ENCODE results near the gene SHH. TPM values are rescaled to one million over a fixed set of nuclear protein-coding genes. Genes with fewer than 3 reads are reported as not detected.

The SHH gene
- total RNA-seq, 1 donor: under 0.01 TPM

DNA sequence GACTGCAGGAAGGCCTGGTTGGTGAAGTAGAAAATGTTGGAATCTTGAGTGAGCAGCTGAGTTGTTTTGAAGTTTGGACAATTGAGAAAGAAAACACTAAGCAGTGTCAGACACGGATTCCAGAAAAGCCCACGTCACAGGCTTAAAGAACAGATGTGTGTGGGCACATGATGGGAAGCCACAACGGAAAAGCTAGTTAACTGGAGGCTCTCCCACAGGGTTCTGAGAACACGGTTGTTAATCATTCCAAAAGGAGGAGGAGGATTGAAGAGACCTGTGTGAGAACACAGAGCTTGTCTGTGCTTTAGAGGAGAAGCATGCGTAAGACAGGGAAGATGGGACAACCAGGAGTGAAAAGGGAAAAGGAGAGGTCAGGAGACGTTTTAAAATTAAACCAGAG, 42.6 kb downstream of the SHH start:
- no peak for DNase-seq (ENCODE audit: low read depth in 2 of 3, low spot score in 2 of 3)

DNA sequence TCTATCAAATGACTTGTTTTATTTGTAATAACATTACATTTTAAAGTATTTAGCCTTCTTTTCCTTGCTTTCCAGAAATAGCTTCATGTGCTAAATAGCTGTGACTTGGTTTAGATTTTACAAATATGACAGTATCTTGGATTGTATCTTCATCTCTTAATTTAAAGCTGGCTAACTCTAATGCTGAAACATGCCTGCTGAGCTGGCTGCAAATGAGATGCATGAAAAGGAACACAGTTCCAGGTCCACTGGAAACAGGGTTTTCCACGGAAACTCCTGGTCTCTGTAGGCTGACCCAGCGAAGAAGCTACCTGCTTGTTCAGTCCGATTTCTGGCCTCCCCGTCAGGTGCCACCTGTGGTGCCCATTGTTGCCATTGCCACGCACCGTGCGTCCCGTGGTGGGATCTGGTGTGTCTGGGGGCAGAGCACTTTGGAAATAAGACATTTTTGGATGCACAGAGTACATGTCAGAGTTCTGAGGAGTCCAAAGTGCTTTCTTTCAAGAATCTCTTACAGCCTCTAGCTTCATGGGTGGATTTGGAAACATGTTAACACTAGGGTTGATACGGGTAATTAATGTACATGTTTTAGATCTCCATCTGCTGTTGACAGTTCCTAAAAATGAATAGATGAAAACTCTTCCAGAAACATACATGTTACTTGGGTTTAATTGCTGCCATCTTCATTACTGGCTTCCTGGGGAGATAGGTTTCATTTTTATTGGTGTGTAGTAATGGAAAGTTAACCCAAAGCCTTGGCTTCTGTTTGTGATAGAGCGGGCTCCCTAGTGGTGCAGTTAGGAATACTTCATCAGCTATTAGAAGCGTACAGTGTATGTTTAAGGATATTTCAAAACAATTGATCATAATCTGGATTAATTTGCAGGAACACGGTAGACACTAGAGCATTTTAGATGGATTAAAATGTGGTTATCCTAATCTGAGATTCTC, 45.0 kb downstream of the SHH start:
- DNase-seq (ENCODE audit: low read depth in 2 of 3, low spot score in 2 of 3): no peak

DNA sequence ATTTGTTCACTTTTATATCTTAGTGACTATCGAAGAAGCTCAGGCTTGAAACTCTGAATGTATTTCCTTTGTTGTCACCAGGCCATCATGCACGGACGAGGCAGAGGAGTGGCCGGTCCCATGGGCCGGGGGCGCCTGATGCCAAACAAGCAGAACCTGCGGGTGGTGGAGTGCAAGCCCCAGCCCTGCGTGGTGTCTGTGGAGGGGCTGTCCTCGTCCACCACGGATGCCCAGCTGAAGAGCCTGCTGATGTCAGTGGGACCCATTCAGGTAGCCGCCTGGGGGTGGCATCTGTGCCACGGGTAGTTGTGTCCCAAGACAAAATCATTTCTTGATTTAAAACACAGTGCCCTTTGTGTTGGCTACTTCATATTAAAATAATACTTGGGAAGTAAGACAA, 45.9 kb downstream of the SHH start:
- DNase-seq (ENCODE audit: low read depth in 2 of 3, low spot score in 2 of 3): no peak

- no peak for DNase-seq (ENCODE audit: low read depth in 2 of 3, low spot score in 2 of 3)
Observed at GRCh38 chr7:155765458-155765857, 46.8 kb downstream of the SHH start.

DNA sequence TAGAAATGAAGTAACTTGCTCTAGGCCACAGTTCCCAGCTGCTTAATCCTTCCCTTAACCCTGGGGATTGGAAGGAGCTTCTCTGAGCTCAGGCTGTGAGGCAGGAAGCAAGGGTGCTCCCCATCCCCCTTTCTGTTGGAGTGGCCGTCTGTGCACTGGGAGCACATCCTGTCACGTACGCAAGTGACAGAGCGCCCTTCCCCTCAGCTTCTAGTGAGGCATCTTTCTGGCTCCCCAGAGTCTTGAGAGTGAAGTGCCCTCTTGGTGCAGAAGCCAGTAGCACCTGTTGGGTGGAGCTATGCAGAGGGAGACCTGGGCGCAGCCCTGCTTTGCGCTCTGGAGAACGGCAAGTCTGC, 47.8 kb downstream of the SHH start:
- DNase-seq (ENCODE audit: low read depth in 2 of 3, low spot score in 2 of 3): no peak

DNA sequence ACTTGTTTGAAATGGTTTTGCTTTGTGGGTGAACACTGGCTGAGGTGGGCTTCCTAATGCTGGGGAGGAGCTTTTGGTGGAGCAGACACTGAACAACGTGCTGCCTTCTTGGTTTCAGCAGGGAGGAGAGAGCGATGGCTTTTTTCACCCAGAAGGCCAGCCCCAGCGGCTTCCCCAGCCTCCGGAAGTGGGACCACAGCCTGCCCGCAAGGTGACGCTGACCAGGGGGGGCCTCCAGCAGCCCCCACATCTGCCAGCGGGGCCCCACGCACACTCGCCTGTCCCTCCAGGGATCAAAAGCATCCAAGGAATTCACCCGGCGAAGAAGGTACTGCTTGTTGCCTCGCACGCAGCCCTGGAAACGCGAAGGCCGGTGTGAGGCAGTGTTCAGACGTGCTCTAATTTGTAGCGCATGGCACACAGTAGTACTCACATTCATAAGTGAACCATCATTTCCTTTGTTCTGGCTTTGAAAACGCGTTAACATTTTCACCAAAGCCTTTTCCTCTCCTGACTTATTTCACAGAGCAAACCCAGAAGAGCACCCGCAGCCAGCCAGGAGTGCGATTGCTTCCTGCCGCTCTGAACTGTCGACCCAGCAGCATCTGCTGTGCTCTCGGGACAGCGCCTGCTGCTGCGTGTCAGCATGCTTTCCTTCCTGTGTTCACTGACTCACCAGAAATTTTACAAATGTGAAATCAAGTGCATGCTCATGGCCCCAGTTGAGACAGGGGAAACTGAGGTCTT, 48.4 kb downstream of the SHH start:
- DNase-seq (ENCODE audit: low read depth in 2 of 3, low spot score in 2 of 3): peak in 2 of 3 donors; percentile 72 to 81

GRCh38 chr7:155763122-155763521, 49.1 kb downstream of the SHH start:
- no peak for DNase-seq (ENCODE audit: low read depth in 2 of 3, low spot score in 2 of 3)

GRCh38 chr7:155762655-155763054, 49.6 kb downstream of the SHH start:
- DNase-seq (ENCODE audit: low read depth in 2 of 3, low spot score in 2 of 3): no peak

- DNase-seq (ENCODE audit: low read depth in 2 of 3, low spot score in 2 of 3): no peak
Observed at GRCh38 chr7:155762036-155762435, 50.2 kb downstream of the SHH start.

DNA sequence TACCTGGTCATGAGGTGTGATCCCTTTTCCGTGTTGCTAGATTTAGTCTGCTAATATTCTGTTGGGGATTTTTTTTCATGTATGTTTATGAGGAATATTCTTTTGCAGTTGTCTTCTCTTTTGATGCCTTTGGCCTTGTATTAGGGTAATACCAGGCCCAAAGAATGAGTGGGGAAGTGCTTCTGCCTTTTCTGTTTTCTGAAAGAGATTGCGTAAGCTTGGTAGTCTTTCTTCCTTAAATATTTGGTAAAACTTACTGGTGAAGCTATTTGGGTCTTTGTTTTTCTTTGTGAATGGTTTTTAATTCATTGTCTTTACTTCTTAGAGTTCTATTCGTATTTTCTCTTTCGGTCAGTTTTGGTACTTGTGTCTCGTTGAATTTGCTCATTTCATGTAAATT, 51.1 kb downstream of the SHH start:
- DNase-seq (ENCODE audit: low read depth in 2 of 3, low spot score in 2 of 3): peak in 1 of 3 donors; percentile 19

- DNase-seq (ENCODE audit: low read depth in 2 of 3, low spot score in 2 of 3): no peak
Observed at GRCh38 chr7:155759740-155760430, 52.4 kb downstream of the SHH start.

DNA sequence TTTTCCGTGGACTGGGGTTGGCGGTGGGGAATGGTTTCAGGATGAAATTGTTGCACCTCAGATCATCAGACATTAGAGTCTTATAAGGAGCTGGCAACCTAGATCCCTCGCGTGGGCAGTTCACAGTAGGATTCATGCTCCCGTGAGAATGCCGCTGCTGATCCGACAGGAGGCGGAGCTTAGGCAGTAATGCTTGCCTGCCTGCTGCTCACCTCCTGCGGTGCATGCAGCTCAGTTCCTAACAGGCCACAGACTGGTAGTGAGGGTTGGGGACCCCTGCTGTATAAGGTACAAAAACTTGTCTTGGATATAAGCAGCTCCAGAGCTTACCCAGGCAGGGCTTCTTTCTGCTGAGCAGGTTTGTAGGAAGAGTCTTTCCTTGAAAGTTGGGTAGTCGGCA, 53.9 kb downstream of the SHH start:
- DNase-seq (ENCODE audit: low read depth in 2 of 3, low spot score in 2 of 3): no peak

DNA sequence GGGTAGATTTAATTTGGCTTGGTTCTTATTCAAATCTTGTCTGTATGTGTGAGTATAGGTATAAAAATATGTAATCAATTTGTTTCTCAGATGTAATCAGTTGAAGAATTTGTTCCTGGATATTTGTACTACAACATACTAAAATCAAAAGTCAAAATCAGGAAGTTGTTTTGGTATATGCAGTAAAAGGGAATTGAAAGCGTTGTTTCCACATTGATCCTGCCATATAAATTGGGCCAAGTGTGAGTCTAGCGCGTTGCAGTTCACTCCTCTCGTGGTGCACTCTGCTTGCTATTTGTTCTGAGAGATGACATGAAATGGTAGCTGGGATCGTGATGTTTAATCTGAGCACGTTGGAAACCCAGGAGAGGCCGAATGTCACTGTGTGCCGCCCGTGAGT, 55.9 kb downstream of the SHH start:
- DNase-seq (ENCODE audit: low read depth in 2 of 3, low spot score in 2 of 3): no peak

- no peak for DNase-seq (ENCODE audit: low read depth in 2 of 3, low spot score in 2 of 3)
Observed at GRCh38 chr7:155755026-155755425, 57.2 kb downstream of the SHH start.

DNA sequence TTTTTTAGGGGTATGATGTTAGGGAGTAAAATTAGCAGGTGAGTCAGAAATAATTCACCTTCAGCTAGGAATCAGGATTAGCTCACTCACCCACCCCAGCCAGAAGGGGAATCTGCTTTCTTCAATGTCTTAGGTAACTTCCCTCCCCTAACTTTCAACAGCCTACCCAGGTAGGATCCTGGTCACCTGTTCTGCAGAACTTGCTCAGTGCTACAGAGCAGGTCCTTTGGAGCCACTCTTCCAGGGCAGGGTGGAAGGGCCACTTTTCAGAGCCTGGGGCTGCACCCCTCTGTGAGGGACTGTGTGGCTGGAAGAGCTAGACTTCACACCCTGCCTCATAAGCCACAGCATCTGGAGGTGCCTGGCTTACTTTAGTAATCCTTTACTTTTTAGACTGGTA, 58.1 kb downstream of the SHH start:
- no peak for DNase-seq (ENCODE audit: low read depth in 2 of 3, low spot score in 2 of 3)

- no peak for DNase-seq (ENCODE audit: low read depth in 2 of 3, low spot score in 2 of 3)
Observed at GRCh38 chr7:155753446-155753965, 58.8 kb downstream of the SHH start.

DNA sequence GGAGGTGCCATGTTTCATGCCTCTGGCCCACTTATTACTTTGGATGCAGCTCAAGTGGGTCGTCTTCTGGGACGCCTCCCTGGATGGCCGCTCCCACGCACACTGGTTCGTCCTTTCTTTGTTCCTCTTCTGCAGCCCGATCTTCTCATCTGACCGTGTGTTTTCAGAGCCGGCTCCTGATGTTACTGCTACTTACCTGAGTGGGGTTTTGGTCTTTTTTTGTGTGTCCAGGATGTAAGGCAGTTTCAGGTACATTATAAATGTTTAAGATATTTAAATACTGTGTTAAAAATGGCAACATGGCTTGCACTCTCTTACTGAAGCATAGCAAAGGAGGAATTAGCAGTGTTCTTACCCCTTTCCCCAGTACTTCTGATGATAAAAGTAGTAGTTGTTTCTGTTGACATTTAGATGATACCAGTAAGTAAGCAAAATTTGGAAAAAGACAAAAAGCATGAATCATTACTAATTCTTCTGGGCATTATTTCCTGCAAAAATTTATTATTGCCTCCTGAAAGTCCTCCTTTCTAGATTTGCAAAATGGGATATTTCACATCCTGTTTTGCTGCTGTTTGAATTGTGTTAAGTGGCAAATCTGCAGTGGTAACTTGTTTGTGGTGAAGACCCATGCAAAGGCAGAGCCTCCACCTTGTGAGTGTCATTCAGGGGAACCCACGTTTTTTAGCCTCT, 59.4 kb downstream of the SHH start:
- DNase-seq (ENCODE audit: low read depth in 2 of 3, low spot score in 2 of 3): no peak

GRCh38 chr7:155751409-155751808, 60.9 kb downstream of the SHH start:
- DNase-seq (ENCODE audit: low read depth in 2 of 3, low spot score in 2 of 3): no peak

GRCh38 chr7:155750255-155751125, 61.8 kb downstream of the SHH start:
- DNase-seq (ENCODE audit: low read depth in 2 of 3, low spot score in 2 of 3): no peak
